ENCODE data around the gene CERS4.

Gene CERS4

DNA sequence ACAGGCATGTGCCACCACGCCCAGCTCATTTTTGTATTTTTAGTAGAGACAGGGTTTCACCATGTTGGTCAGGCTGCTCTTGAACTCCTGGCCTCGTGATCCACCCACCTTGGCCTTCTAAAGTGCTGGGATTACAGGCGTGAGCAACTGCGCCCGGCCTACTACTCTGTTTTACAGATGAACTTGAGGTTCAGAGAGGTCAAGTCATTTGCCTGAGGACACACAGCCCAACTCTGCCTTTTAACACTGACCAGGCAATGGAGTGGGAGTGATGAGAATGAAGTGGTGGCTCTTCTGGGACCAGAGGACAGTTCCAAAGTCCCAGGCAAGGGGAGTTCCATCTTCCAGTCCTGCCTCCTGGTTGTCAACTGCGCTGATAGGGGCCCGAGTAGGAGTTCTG is 41.4 kb downstream of the CERS4 start:
- H3K27ac ChIP-seq: peak overlapping the region; percentile 11 to 15
- peaks cover 0 to 14% (median 5%) of the 10 kb centered on the region in 3 donors for H3K36me3 ChIP-seq
- no peaks in the 10 kb centered on the region for H3K27me3 ChIP-seq
- intact Hi-C loops (cut with DNase I; ENCODE audit: low total_unique reads): loop anchor here (5.0 to 10.0 kb wide), 3 partner anchors 96 to 398 kb away; no protein-coding TSS in a partner anchor
- H3K4me3 ChIP-seq: no peak overlapping the region
- no peak for TF ChIP-seq CTCF (IDR thresholded peaks at IDR 0.05)
- no peak for DNase-seq
- H3K4me1 ChIP-seq: peaks cover 0 to 19% (median 6%) of the 10 kb centered on the region in 4 donors
- no peaks in the 10 kb centered on the region for H3K9me3 ChIP-seq

DNA sequence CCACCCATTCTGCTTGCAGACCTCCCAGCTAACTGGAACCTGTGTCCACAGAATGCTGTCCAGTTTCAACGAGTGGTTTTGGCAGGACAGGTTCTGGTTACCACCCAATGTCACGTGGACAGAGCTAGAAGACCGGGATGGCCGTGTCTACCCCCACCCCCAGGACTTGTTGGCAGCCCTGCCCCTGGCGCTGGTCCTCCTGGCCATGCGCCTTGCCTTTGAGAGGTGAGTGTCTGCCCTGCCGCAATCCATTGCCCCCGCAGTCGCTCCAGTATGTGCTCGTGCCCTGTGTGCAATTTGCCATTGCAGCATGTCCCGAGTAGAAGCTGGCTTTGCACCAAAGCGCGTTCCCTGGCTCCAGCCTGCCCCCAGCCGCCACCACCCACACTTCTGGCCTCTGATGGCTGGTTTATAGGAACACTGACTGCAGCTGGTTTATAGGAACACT is 41.9 kb downstream of the CERS4 start:
- peaks cover 0 to 18% (median 10%) of the 10 kb centered on the region in 3 donors for H3K36me3 ChIP-seq
- DNase-seq: peak; percentile 37 to 88
- intact Hi-C loops (cut with DNase I; ENCODE audit: low total_unique reads): loop anchor here (5.0 to 10.0 kb wide), 3 partner anchors 96 to 399 kb away; no protein-coding TSS in a partner anchor
- peak overlapping the region; percentile 11 to 15 for H3K27ac ChIP-seq
- H3K27me3 ChIP-seq: no peaks in the 10 kb centered on the region
- H3K4me3 ChIP-seq: no peak overlapping the region
- no peak for TF ChIP-seq CTCF (IDR thresholded peaks at IDR 0.05)
- H3K9me3 ChIP-seq: no peaks in the 10 kb centered on the region
- H3K4me1 ChIP-seq: peaks cover 0 to 19% (median 6%) of the 10 kb centered on the region in 4 donors

GRCh38 chr19:8252922-8253589 is 43.9 kb downstream of the CERS4 start:
- Histone ChIP-seq H3K27me3 (no peaks in the 10 kb centered on the region), H3K4me1 (peaks cover 0 to 19% (median 6%) of the 10 kb centered on the region in 4 donors), H3K9me3 (no peaks in the 10 kb centered on the region), H3K36me3 (peaks cover 0 to 38% (median 29%) of the 10 kb centered on the region in 3 donors), H3K4me3 (no peak overlapping the region), H3K27ac (no peak overlapping the region)
- DNase-seq: peak; percentile 76 to 86
- intact Hi-C loops (cut with DNase I; ENCODE audit: low total_unique reads): loop anchor here (5.0 to 10.0 kb wide), 3 partner anchors 98 to 401 kb away; no protein-coding TSS in a partner anchor
- TF ChIP-seq CTCF (IDR thresholded peaks at IDR 0.05): peak; percentile 89

GRCh38 chr19:8253678-8254077 is 44.5 kb downstream of the CERS4 start:
- no peaks in the 10 kb centered on the region for H3K9me3 ChIP-seq
- TF ChIP-seq CTCF (IDR thresholded peaks at IDR 0.05): no peak
- no peak overlapping the region for H3K4me3 ChIP-seq
- peaks cover 0 to 19% (median 6%) of the 10 kb centered on the region in 4 donors for H3K4me1 ChIP-seq
- H3K36me3 ChIP-seq: peaks cover 0 to 41% (median 30%) of the 10 kb centered on the region in 3 donors
- H3K27ac ChIP-seq: no peak overlapping the region
- H3K27me3 ChIP-seq: no peaks in the 10 kb centered on the region
- no peak for DNase-seq
- intact Hi-C loops (cut with DNase I; ENCODE audit: low total_unique reads): loop anchor here (5.0 to 10.0 kb wide), 3 partner anchors 99 to 401 kb away; no protein-coding TSS in a partner anchor

- H3K27ac ChIP-seq: no peak overlapping the region
Observed at GRCh38 chr19:8254286-8255001, 45.3 kb downstream of the CERS4 start.

More at GRCh38 chr19:8254286-8255001, 45.3 kb downstream of the CERS4 start:
- Histone ChIP-seq H3K27me3 (no peaks in the 10 kb centered on the region), H3K4me3 (no peak overlapping the region), H3K36me3 (peaks cover 0 to 45% (median 30%) of the 10 kb centered on the region in 3 donors), H3K4me1 (peaks cover 0 to 19% (median 6%) of the 10 kb centered on the region in 4 donors), H3K9me3 (no peaks in the 10 kb centered on the region)
- intact Hi-C loops (cut with DNase I; ENCODE audit: low total_unique reads): loop anchor here (5.0 to 10.0 kb wide), 3 partner anchors 100 to 402 kb away; no protein-coding TSS in a partner anchor
- DNase-seq: no peak
- TF ChIP-seq CTCF (IDR thresholded peaks at IDR 0.05): no peak

All from tibial artery (tissue), 4 donors.